Left ventricle myocardium inferior (tissue), 1 donor: ENCODE measurements around the gene THUMPD1. TPM values are rescaled to one million over a fixed set of nuclear protein-coding genes. Genes with fewer than 3 reads are reported as not detected.

Source experiments
- DNase-seq: peaks from one replicate; pipeline ENCODE4 v3.0.0-alpha.2; 2020
- H3K27ac ChIP-seq: fragments of 200-600 bp; replicated peaks from 2 replicates; pipeline ENCODE4 v1.8.0; 2021
- H3K27me3 ChIP-seq: fragments of 200-600 bp; 2 replicates; pipeline ENCODE4 v1.8.0; 2021; ENCODE audit warnings: low read depth
- H3K36me3 ChIP-seq: fragments of 200-600 bp; 2 replicates; pipeline ENCODE4 v1.8.0; 2021
- H3K4me1 ChIP-seq: fragments of 200-600 bp; 2 replicates; pipeline ENCODE4 v1.8.0; 2021
- H3K4me3 ChIP-seq: fragments of 200-600 bp; 2 replicates; pipeline ENCODE4 v1.8.0; 2021; ENCODE audit warnings: mild to moderate bottlenecking, moderate library complexity
- H3K9me3 ChIP-seq: fragments of 200-600 bp; replicated peaks from 2 replicates; pipeline ENCODE4 v1.8.0; 2021
- CTCF ChIP-seq: fragments of 200-600 bp; IDR thresholded peaks from 2 replicates; pipeline ENCODE4 v1.8.0; 2021; ENCODE audit warnings: antibody characterized with exemption, mild to moderate bottlenecking, borderline replicate concordance
- intact Hi-C: fragments of 100-400 bp; cut with micrococcal nuclease; formaldehyde crosslinking; loops from one replicate; pipeline ENCODE4 v1.11.0; 2022
- long read RNA-seq: library from polyadenylated mRNA; unstranded; transcript quantifications from one replicate; pipeline ENCODE4 v2.0.0, GENCODE V29; 2021
- total RNA-seq: library from RNA; stranded (reverse); fragmentation: NEBNext Ultra II Directional; extraction: Animal tissue kit (Norgen Biotek cat#: 25700); gene quantifications from one replicate; pipeline ENCODE4 v1.2.1, GENCODE V29; 2021
- donor health status: DM: no; HTN: yes; CAD: no; lungs with severe emphysema.

The THUMPD1 gene
- total RNA-seq = 18.3 TPM
- long read RNA-seq, full-length matches to known transcripts = 33 of 39 reads
- long read RNA-seq, partial matches to known transcripts = 1 of 39 reads
- long read RNA-seq, other reads (novel, unspliced or antisense) = 5 of 39 reads

DNA sequence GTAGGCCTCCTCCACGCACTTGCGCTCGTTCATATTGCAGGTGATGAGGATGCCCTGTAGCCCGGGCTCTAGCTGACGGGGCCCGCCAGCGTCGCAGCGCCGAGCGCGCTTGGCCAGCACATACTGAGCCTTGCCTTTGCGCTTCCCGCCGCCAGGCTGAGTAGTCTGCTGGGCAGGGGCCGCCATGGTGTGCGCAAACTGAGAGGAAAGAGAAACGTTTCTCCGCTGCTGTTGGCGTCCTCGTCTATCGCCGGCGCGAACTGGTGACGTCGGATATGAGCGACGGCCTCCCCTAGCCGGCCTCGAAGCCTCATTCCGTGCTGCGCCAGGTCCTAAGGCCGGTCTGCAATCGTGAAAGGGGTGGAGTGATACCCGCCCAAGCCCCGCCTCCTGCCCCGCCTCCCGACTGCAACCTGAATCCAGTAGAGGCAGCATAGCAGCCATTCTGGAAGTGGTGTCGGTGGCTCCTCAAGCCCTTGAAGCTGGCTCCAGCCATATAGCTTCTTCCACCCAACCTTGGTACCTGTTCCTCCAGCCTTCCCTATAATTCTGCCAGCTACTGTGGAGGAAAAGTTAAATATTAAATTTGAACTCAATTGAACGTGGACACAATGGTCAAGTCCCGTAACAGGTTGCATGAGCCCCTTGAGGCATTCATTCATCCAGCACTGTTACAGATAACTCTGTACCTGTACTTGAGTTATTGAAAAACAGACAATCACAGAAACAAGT lies at the start of gene THUMPD1:
TSS of gene THUMPD1 (minus strand) at position 265 of the 732 bp plus-strand sequence. CDS start at position 186, 79 bp downstream.
- DNase-seq = peak; percentile 97
- Histone ChIP-seq H3K4me3 (peak within 1 kb of the TSS; percentile 90), H3K27me3 (no peaks in the 10 kb centered on the region), H3K27ac (peak within 1 kb of the TSS; percentile 97), H3K9me3 (peaks cover 5% of the 10 kb centered on the region), H3K36me3 (peaks cover 23% of the 10 kb centered on the region), H3K4me1 (peaks cover 35% of the 10 kb centered on the region)
- no peak for TF ChIP-seq CTCF
- intact Hi-C loops = no loop called here

DNA sequence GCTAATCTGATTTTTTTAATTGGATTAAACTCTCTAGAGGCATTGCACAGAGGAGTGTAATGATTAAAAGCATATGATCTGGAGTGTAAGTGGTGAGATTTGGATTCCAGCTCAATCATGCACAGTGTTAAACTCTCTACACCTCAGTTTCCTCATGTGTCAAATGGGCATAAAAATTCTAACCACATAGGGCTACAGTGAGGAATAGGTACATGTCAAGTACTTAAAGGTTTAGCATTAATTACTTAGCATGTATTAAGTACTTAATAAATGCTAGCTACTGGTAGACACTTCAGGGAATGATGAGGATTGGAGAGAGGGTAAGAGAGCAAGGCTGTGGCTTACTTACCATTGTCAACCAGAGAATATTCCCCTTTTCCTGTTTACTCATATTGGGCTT lies 47.5 kb upstream of the THUMPD1 start:
- intact Hi-C loops = no loop called here
- Histone ChIP-seq H3K27me3 (no peaks in the 10 kb centered on the region), H3K36me3 (no peaks in the 10 kb centered on the region), H3K4me1 (no peaks in the 10 kb centered on the region), H3K27ac (no peak overlapping the region), H3K4me3 (no peak overlapping the region), H3K9me3 (no peaks in the 10 kb centered on the region)
- DNase-seq = no peak
- TF ChIP-seq CTCF = no peak

GRCh38 chr16:20784204-20784603 lies 42.6 kb upstream of the THUMPD1 start:
- no peak for DNase-seq
- Histone ChIP-seq H3K9me3 (no peaks in the 10 kb centered on the region), H3K36me3 (peaks cover 10% of the 10 kb centered on the region), H3K4me1 (no peaks in the 10 kb centered on the region), H3K27me3 (no peaks in the 10 kb centered on the region), H3K27ac (no peak overlapping the region), H3K4me3 (no peak overlapping the region)
- intact Hi-C loops = no loop called here
- TF ChIP-seq CTCF = no peak

GRCh38 chr16:20782470-20782869 lies 40.9 kb upstream of the THUMPD1 start:
- DNase-seq = no peak
- no peaks in the 10 kb centered on the region for H3K9me3 ChIP-seq
- H3K36me3 ChIP-seq = peaks cover 13% of the 10 kb centered on the region
- H3K27me3 ChIP-seq = no peaks in the 10 kb centered on the region
- H3K4me3 ChIP-seq = no peak overlapping the region
- no peak for TF ChIP-seq CTCF
- H3K4me1 ChIP-seq = no peaks in the 10 kb centered on the region
- intact Hi-C loops = no loop called here
- no peak overlapping the region for H3K27ac ChIP-seq

- H3K4me1 ChIP-seq = no peaks in the 10 kb centered on the region
- H3K9me3 ChIP-seq = no peaks in the 10 kb centered on the region
- no peak for TF ChIP-seq CTCF
- H3K27ac ChIP-seq = no peak overlapping the region
- no peak overlapping the region for H3K4me3 ChIP-seq
- peaks cover 13% of the 10 kb centered on the region for H3K36me3 ChIP-seq
- intact Hi-C loops = no loop called here
- DNase-seq = no peak
- H3K27me3 ChIP-seq = no peaks in the 10 kb centered on the region
Measured at GRCh38 chr16:20781697-20782096, 40.1 kb upstream of the THUMPD1 start.
